T-helper 1 cell treated with Interleukin-12 subunit alpha and Interleukin-12 subunit beta and Interleukin-4 antibody, amounts not matched to agents 30 μg/mL and 1 μg/mL, for 36 hours (primary cell): ENCODE data around the gene CYP11A1.

Experiments
- H3K27ac Mint-ChIP-seq: one replicate; pipeline ENCODE4 v1.8.0; 2021; ENCODE audit warnings: mild to moderate bottlenecking, mixed read lengths
- H3K27me3 Mint-ChIP-seq: one replicate; pipeline ENCODE4 v1.8.0; 2021; ENCODE audit warnings: low read depth, mixed read lengths
- H3K36me3 Mint-ChIP-seq: one replicate; pipeline ENCODE4 v1.8.0; 2021; ENCODE audit warnings: low read depth, mixed read lengths
- H3K4me1 Mint-ChIP-seq: one replicate; pipeline ENCODE4 v1.8.0; 2021; ENCODE audit warnings: low read depth, mixed read lengths
- H3K4me3 Mint-ChIP-seq: one replicate; pipeline ENCODE4 v1.8.0; 2021; ENCODE audit warnings: mild to moderate bottlenecking, moderate library complexity, mixed read lengths
- H3K9me3 Mint-ChIP-seq: one replicate; pipeline ENCODE4 v1.8.0; 2021; ENCODE audit warnings: mixed read lengths

Gene CYP11A1

GRCh38 chr15:74367296-74367854 lies at the start of gene CYP11A1:
Gene CYP11A1 (minus strand): TSS chr15:74367646. CDS start chr15:74367585, 61 bp downstream.
- Mint-ChIP-seq H3K4me3 (no peak within 1 kb of the TSS), H3K4me1 (no peaks in the 10 kb centered on the region), H3K27me3 (peaks cover 69% of the 10 kb centered on the region), H3K9me3 (no peaks in the 10 kb centered on the region), H3K36me3 (no peaks in the 10 kb centered on the region), H3K27ac (no peak within 1 kb of the TSS)

GRCh38 chr15:74417225-74417624 lies 49.8 kb upstream of the CYP11A1 start:
- no peak overlapping the region for H3K4me3 Mint-ChIP-seq
- peaks cover 20% of the 10 kb centered on the region for H3K36me3 Mint-ChIP-seq
- no peaks in the 10 kb centered on the region for H3K27me3 Mint-ChIP-seq
- no peak overlapping the region for H3K27ac Mint-ChIP-seq
- H3K4me1 Mint-ChIP-seq: peaks cover 50% of the 10 kb centered on the region
- no peaks in the 10 kb centered on the region for H3K9me3 Mint-ChIP-seq

- H3K4me1 Mint-ChIP-seq: peaks cover 46% of the 10 kb centered on the region
- H3K4me3 Mint-ChIP-seq: peak overlapping the region; percentile 3
- H3K27ac Mint-ChIP-seq: peak overlapping the region; percentile 46
Measured at GRCh38 chr15:74415966-74416916, 48.8 kb upstream of the CYP11A1 start.

GRCh38 chr15:74414603-74415338 lies 47.3 kb upstream of the CYP11A1 start:
- peaks cover 38% of the 10 kb centered on the region for H3K4me1 Mint-ChIP-seq
- H3K9me3 Mint-ChIP-seq: no peaks in the 10 kb centered on the region
- H3K27me3 Mint-ChIP-seq: no peaks in the 10 kb centered on the region
- H3K27ac Mint-ChIP-seq: no peak overlapping the region
- peaks cover 22% of the 10 kb centered on the region for H3K36me3 Mint-ChIP-seq
- H3K4me3 Mint-ChIP-seq: no peak overlapping the region

More at GRCh38 chr15:74415966-74416916, 48.8 kb upstream of the CYP11A1 start:
- Mint-ChIP-seq H3K9me3 (no peaks in the 10 kb centered on the region), H3K27me3 (no peaks in the 10 kb centered on the region), H3K36me3 (peaks cover 20% of the 10 kb centered on the region)

DNA sequence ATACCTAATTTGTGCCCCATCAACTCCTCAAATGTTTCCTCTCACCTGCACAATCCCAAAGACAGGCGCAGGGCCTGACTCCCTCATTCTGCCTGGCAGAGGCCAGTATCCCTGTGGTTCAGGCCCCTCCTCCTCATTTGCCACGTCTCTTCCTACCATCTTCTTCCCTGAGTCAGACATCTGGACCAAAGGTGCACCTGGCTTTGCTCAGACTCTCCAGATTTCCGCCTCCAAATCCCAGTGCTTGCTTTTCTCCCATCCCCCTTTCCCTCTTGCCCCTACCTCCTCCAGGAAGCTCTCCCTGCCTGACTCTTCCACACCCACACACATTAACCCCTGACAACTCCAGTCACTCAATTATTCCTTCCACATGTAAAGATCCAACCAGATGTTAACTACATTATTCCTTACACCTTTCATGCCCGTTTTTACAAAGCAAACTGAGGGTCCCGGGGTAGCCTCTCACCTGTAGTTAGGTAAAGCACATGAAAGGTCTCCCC lies 46.7 kb upstream of the CYP11A1 start:
- Mint-ChIP-seq H3K27me3 (no peaks in the 10 kb centered on the region), H3K9me3 (no peaks in the 10 kb centered on the region), H3K27ac (peak overlapping the region; percentile 3), H3K4me3 (no peak overlapping the region), H3K4me1 (peaks cover 35% of the 10 kb centered on the region), H3K36me3 (peaks cover 22% of the 10 kb centered on the region)

DNA sequence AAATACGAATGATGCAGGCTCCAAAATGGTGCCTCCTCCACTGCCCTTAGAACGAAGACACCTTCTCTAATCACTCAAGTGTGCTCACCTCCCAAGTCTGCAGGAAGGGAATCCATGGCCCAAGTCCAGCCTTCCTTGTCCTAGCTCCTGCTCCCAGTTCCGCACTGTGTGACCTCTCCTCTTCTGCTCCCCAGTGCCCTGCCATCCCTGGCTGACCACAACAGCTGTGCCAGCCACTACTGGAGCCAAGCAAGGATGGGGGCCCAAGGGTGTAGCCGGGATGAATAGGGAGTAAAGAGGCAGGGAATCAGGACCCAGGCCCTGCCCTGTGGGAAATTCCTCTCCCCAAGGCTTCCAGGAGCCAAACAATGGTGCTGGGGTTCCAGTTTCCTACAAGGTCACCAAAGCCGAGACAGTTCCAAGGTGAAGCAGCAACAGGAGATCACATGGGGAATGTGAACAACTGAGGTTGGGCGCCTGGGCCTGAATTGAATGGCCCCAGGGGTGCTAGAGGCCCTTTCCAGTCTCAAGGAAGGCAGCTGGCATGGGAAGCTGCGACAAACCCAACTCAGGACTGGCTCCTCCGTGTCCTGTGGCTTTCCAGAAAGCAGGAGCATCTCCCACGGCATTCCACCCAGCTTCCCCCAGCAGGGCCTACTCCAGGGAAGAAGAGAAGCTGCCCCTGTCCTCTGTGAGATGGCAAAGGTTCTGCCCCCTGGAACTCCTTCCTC lies 46.1 kb upstream of the CYP11A1 start:
- Mint-ChIP-seq H3K36me3 (peaks cover 22% of the 10 kb centered on the region), H3K4me1 (peaks cover 32% of the 10 kb centered on the region), H3K4me3 (no peak overlapping the region)

DNA sequence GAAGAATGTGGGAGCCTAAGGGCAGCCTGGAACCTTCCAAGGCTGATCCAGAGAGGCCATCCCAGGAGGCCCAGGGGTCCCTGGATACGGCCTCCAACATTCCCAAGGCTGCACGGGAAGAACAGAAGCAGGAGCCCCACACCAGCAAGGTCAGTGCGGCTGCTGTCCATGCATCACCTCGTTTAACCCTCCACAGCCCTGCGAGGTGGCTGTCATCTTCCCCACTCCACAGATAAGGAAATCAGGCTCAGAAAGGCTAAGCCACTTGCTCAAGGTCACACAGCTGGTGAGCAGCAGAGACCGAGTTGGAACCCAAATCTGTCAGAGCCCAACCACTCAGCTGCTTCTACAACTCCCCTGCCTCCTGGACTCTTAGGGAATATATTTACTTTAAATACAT lies 44.7 kb upstream of the CYP11A1 start:
- no peaks in the 10 kb centered on the region for H3K9me3 Mint-ChIP-seq
- H3K27ac Mint-ChIP-seq: no peak overlapping the region
- H3K4me1 Mint-ChIP-seq: peaks cover 32% of the 10 kb centered on the region
- H3K27me3 Mint-ChIP-seq: no peaks in the 10 kb centered on the region
- H3K4me3 Mint-ChIP-seq: no peak overlapping the region
- H3K36me3 Mint-ChIP-seq: peaks cover 22% of the 10 kb centered on the region

More for the DNA sequence above, 46.1 kb upstream of the CYP11A1 start:
- no peaks in the 10 kb centered on the region for H3K9me3 Mint-ChIP-seq
- no peak overlapping the region for H3K27ac Mint-ChIP-seq
- H3K27me3 Mint-ChIP-seq: no peaks in the 10 kb centered on the region

DNA sequence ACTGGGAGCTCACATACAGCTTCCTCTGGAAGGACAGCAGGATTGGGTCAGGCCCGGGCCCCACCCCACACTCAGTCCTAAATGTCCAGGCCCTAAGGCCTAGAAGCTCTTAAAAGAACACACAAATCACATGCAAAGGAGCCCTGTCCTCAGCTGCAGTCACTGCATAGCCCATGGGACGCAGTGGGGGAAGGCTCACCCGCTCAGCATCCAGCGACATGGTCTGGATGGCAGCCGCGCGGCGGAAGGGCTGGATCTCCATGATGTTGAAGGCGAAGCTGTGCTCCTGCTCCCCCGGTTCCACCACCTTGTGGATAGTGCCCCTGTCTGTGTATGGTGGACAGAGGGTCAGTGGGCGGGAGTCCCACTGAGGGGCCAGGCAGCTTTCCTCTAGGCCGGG lies 44.2 kb upstream of the CYP11A1 start:
- H3K4me1 Mint-ChIP-seq: peaks cover 32% of the 10 kb centered on the region
- H3K36me3 Mint-ChIP-seq: peaks cover 25% of the 10 kb centered on the region
- no peaks in the 10 kb centered on the region for H3K27me3 Mint-ChIP-seq
- H3K4me3 Mint-ChIP-seq: no peak overlapping the region
- H3K9me3 Mint-ChIP-seq: no peaks in the 10 kb centered on the region
- H3K27ac Mint-ChIP-seq: no peak overlapping the region

DNA sequence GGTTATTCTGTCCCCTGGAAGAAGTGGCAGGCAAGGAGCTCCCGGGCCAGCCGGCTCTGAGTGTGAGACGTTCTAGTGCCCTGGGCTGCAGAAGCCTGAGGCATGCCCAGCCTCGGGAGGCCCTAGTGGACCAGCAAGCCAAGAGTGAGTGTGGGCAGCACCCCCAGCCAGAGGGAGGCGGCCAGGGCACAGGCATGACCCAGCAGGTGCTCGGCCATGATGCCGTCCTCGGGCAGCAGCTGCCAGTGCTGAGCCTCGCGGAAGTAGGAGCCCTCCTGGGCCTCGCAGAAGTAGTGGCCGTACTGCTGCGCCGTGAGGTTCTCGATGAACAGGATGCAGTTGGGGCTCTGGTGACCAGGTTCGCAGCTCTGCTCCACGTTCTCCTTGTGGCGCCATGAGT lies 43.1 kb upstream of the CYP11A1 start:
- Mint-ChIP-seq H3K27ac (no peak overlapping the region), H3K4me1 (peaks cover 30% of the 10 kb centered on the region), H3K27me3 (no peaks in the 10 kb centered on the region), H3K4me3 (no peak overlapping the region), H3K36me3 (peaks cover 24% of the 10 kb centered on the region), H3K9me3 (no peaks in the 10 kb centered on the region)

DNA sequence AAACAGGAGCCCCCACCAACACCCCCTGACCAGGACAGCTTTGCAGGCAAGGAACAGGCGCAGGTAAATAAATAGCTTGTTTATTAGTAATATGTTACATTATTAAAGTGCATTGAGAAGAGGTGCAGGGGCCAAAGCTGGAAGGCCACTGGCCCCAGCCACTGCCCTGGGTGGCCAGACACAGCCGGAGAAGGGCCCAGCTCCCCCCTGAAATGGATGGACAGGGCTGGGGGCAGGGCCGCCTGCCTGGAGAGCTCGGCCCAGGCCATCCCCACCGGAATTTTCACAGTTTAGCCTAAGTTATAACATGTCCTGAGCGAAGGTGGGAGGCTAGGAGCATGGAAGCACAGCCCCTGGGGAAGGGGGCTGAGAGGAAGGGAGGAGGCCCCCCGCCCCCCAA lies 41.8 kb upstream of the CYP11A1 start:
- no peak overlapping the region for H3K27ac Mint-ChIP-seq
- H3K9me3 Mint-ChIP-seq: no peaks in the 10 kb centered on the region
- H3K4me1 Mint-ChIP-seq: peaks cover 22% of the 10 kb centered on the region
- no peak overlapping the region for H3K4me3 Mint-ChIP-seq
- peaks cover 17% of the 10 kb centered on the region for H3K36me3 Mint-ChIP-seq
- H3K27me3 Mint-ChIP-seq: no peaks in the 10 kb centered on the region

DNA sequence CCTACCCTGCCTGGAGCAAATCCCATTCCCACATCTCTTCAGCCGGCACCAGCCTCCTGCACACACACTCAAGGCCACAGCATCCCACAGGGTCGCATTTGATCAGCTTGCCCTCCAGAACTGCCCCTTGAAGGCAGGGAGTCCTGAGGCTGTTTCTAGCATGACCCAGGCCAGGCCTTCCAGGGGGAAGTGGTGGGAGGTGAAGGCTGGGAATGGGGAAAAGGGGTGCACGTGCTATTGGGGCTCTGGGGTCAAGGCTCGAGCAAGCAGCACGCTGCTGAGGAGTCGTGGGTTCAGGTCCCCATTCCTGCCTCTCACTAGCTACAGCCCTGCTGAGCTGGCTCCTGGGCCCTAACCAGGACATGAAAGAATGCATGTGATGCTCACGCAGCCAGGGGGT lies 41.4 kb upstream of the CYP11A1 start:
- Mint-ChIP-seq H3K27me3 (no peaks in the 10 kb centered on the region), H3K4me1 (peaks cover 23% of the 10 kb centered on the region), H3K36me3 (peaks cover 14% of the 10 kb centered on the region), H3K4me3 (no peak overlapping the region), H3K9me3 (no peaks in the 10 kb centered on the region), H3K27ac (peak overlapping the region; percentile 26)

DNA sequence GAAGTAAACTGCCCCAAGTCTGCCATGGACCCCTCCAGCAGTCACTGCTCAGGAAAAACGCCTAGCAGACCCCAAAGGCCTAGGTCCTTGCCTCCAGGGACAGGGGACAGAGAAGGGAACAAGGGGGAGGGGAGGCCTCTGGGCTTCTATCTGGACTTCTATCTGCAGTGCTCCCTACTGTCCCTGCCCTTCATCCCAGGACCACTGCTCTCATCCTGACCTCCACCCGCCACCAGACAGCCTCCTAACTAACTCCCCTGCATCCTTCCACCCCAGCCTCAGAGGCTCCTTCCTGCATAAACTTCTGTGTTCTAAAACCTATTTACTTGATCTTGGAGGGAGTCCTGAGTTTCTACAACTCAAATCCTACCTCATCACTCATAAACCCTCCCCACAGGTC lies 40.9 kb upstream of the CYP11A1 start:
- Mint-ChIP-seq H3K27me3 (no peaks in the 10 kb centered on the region), H3K36me3 (peaks cover 14% of the 10 kb centered on the region), H3K4me3 (no peak overlapping the region), H3K9me3 (no peaks in the 10 kb centered on the region), H3K27ac (peak overlapping the region; percentile 26), H3K4me1 (peaks cover 26% of the 10 kb centered on the region)

- H3K4me3 Mint-ChIP-seq: no peak overlapping the region
- peaks cover 34% of the 10 kb centered on the region for H3K4me1 Mint-ChIP-seq
Measured at GRCh38 chr15:74406992-74407705, 39.7 kb upstream of the CYP11A1 start.

More at GRCh38 chr15:74406992-74407705, 39.7 kb upstream of the CYP11A1 start:
- H3K27me3 Mint-ChIP-seq: no peaks in the 10 kb centered on the region
- no peak overlapping the region for H3K27ac Mint-ChIP-seq
- peaks cover 9% of the 10 kb centered on the region for H3K36me3 Mint-ChIP-seq
- no peaks in the 10 kb centered on the region for H3K9me3 Mint-ChIP-seq
